ENCODE data around the gene TRMT44.

DNA sequence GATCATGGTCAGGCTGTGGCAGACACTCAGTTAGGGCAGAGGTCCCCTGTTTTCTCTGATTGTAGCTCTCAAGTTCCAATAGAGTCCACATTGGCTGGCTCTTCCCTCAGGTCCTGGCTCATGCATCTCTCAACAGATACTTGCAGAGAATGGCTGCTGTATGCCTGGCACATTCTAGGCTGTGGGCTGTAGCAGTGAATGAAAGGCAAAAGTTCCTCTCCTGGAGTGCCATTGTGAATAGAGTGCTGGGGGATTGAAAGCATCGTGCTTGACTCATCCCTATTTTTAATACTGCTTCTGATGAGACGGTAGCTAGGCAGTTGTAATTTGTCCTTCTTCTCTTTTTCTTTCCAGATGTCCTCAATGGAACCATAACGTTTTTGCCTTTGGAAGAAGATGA is 5.5 kb downstream of the TRMT44 start:
- TF ChIP-seq POLR2A (IDR thresholded peaks at IDR 0.05), result no peak
- TF ChIP-seq, protein P1, sequence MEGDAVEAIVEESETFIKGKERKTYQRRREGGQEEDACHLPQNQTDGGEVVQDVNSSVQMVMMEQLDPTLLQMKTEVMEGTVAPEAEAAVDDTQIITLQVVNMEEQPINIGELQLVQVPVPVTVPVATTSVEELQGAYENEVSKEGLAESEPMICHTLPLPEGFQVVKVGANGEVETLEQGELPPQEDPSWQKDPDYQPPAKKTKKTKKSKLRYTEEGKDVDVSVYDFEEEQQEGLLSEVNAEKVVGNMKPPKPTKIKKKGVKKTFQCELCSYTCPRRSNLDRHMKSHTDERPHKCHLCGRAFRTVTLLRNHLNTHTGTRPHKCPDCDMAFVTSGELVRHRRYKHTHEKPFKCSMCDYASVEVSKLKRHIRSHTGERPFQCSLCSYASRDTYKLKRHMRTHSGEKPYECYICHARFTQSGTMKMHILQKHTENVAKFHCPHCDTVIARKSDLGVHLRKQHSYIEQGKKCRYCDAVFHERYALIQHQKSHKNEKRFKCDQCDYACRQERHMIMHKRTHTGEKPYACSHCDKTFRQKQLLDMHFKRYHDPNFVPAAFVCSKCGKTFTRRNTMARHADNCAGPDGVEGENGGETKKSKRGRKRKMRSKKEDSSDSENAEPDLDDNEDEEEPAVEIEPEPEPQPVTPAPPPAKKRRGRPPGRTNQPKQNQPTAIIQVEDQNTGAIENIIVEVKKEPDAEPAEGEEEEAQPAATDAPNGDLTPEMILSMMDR (IDR thresholded peaks at IDR 0.05), result no peak

Measured in thyroid gland (tissue), 4 donors.